HepG2 (cell line): ENCODE measurements around the gene REEP3. TPM values are rescaled to one million over a fixed set of nuclear protein-coding genes. Genes with fewer than 3 reads are reported as not detected.

Experiments
- ATAC-seq: fragments of 200-7000 bp; cut with Tn5 transposase; 3 replicates; pipeline ENCODE4 v1.9.1; 2020; ENCODE audit warnings: mild to moderate bottlenecking, moderate library complexity
- BruUV-seq: library from RNA; stranded (reverse); fragments of 400-500 nt; replicated peaks from 2 replicates; lab custom pipeline; 2021; lab: Mats Ljungman, UMichigan
- CTCF ChIA-PET: fragments of 300-600 bp; formaldehyde crosslinking; extraction: SDS; loops from one replicate; lab custom pipeline; 2021; ENCODE audit warnings: low total read pairs, inconsistent platforms, low intra/inter-chr PET ratio; lab: Yijun Ruan, JAX
- POLR2A ChIA-PET: fragments of 350-600 bp; sonication (Branson Sonifier 250); formaldehyde crosslinking; loops from one replicate; lab custom pipeline; 2020; ENCODE audit warnings: antibody characterized with exemption, inconsistent platforms; lab: Yijun Ruan, JAX
- DNase-seq: peaks from one replicate; pipeline ENCODE4 v3.0.0-alpha.2; 2015; ENCODE audit warnings: low spot score
- FAIRE-seq: peaks from 3 replicates; lab custom pipeline; 2011; peaks lifted over from hg19 to GRCh38; lab: Jason Lieb, UNC
- H2AFZ ChIP-seq: one replicate; pipeline ENCODE4 v1.6.1; 2011; ENCODE audit warnings: low read length, inconsistent platforms
- H3K27ac ChIP-seq: fragments of 300-600 bp; 3 replicates; pipeline ENCODE4 v1.8.0; 2011; ENCODE audit warnings: mixed run types, mild to moderate bottlenecking, mixed read lengths, low read length, inconsistent platforms; ENCODE audit not compliant: insufficient read depth; ENCODE audit errors: extremely low read length
- H3K27me3 ChIP-seq, 2 experiments: fragments of 200-600 bp in 1 of 2; 2 replicates in 1 of 2; 3 replicates in 1 of 2; pipeline versions ENCODE4 v1.6.0 to v1.8.0; 2011; ENCODE audit warnings: low read length in 2 of 2, mild to moderate bottlenecking in 2 of 2, moderate library complexity in 2 of 2, inconsistent platforms in 1 of 2; ENCODE audit not compliant: insufficient read depth in 2 of 2, control insufficient read depth in 1 of 2
- H3K36me3 ChIP-seq, 2 experiments: fragments of 200-600 bp in 1 of 2; replicated peaks in 1 of 2; 2 replicates in 1 of 2; 3 replicates in 1 of 2; pipeline versions ENCODE4 v1.5.1 to v1.8.0; 2011; ENCODE audit warnings: low read length in 2 of 2, inconsistent platforms in 1 of 2; ENCODE audit not compliant: insufficient read depth in 2 of 2, control insufficient read depth in 1 of 2
- H3K4me1 ChIP-seq: 2 replicates; pipeline ENCODE4 v1.5.1; 2012; ENCODE audit warnings: low read length, inconsistent platforms; ENCODE audit not compliant: insufficient read depth
- H3K4me2 ChIP-seq: 2 replicates; pipeline ENCODE4 v1.6.0; 2011; ENCODE audit warnings: low read depth, low read length, inconsistent platforms
- H3K4me3 ChIP-seq, 3 experiments: fragments of 200-600 bp in 1 of 3; sonication (generic), shearing (Covaris generic) in 1 of 3; replicated peaks in 1 of 3; 2 replicates each; pipeline ENCODE4 v1.5.1; 2011 to 2016; ENCODE audit warnings: low read length in 3 of 3, inconsistent platforms in 2 of 3, low read depth in 2 of 3, mild to moderate bottlenecking in 2 of 3, control low read depth in 1 of 3, mixed read lengths in 1 of 3; ENCODE audit not compliant: insufficient read depth in 1 of 3
- H3K79me2 ChIP-seq: one replicate; pipeline ENCODE4 v1.6.1; 2011; ENCODE audit warnings: low read length, inconsistent platforms; ENCODE audit not compliant: insufficient read depth
- H3K9ac ChIP-seq: 2 replicates; pipeline ENCODE4 v1.6.0; 2011; ENCODE audit warnings: mild to moderate bottlenecking, low read depth, low read length, inconsistent platforms; ENCODE audit not compliant: insufficient read depth
- H3K9me3 ChIP-seq: 2 replicates; pipeline ENCODE4 v1.5.1; 2012; ENCODE audit warnings: mild to moderate bottlenecking, low read length
- H4K20me1 ChIP-seq: 2 replicates; pipeline ENCODE4 v1.6.0; 2011; ENCODE audit warnings: inconsistent platforms, mild to moderate bottlenecking, low read length, moderate library complexity; ENCODE audit not compliant: insufficient read depth
- BRCA1 ChIP-seq: sonication (generic); formaldehyde crosslinking; IDR thresholded peaks from 2 replicates; pipeline ENCODE4 v1.4.0; 2020; ENCODE audit warnings: missing genetic modification reagents
- CEBPB ChIP-seq: IDR thresholded peaks from 2 replicates; pipeline ENCODE4 v1.6.1; 2011; ENCODE audit warnings: low read depth, low read length, improper control_type of control experiment, borderline replicate concordance
- KDM4B ChIP-seq: sonication (generic); formaldehyde crosslinking; IDR thresholded peaks from 2 replicates; pipeline ENCODE4 v1.4.0; 2020; ENCODE audit warnings: missing genetic modification reagents
- RERE ChIP-seq: IDR thresholded peaks from 2 replicates; pipeline ENCODE4 v1.6.1; 2016; ENCODE audit warnings: low read depth, missing genetic modification reagents, missing compliant biosample characterization
- SAP130 ChIP-seq: IDR thresholded peaks from 2 replicates; pipeline ENCODE4 v1.6.1; 2016; ENCODE audit warnings: low read depth
- ZNF225 ChIP-seq: sonication (generic); formaldehyde crosslinking; IDR thresholded peaks from 2 replicates; pipeline ENCODE4 v1.4.0; 2020; ENCODE audit warnings: mild to moderate bottlenecking, missing genetic modification reagents
- ZNF431 ChIP-seq: sonication (generic); formaldehyde crosslinking; IDR thresholded peaks from 2 replicates; pipeline ENCODE4 v1.9.0; 2022; ENCODE audit warnings: missing genetic modification reagents, low read depth, mild to moderate bottlenecking, borderline replicate concordance
- ZNF770 ChIP-seq: sonication (generic); formaldehyde crosslinking; IDR thresholded peaks from 2 replicates; pipeline ENCODE4 v1.5.0; 2020; ENCODE audit warnings: mild to moderate bottlenecking, missing genetic modification reagents
- WGBS: methylation state at CpG from one replicate; pipeline ENCODE4 v1.1.6; 2017; ENCODE audit warnings: low lambda C conversion rate; 5-methylcytosine and 5-hydroxymethylcytosine counted together
- in situ Hi-C: cut with HindIII; loops from 2 replicates; pipeline ENCODE4 v1.10.0; 2017; ENCODE audit warnings: low pct_unique_long_range_greater_than_20kb; ENCODE audit not compliant: extremely low pct_ligation_motif_present
- intact Hi-C: fragments of 100-400 bp; cut with micrococcal nuclease; formaldehyde crosslinking; loops from one replicate; pipeline ENCODE4 v1.10.0; 2022; ENCODE audit not compliant: unreplicated experiment
- polyA plus RNA-seq, 8 experiments: library from polyadenylated mRNA; depleted of rRNA in 3 of 8; stranded (reverse) in 7 of 8; unstranded in 1 of 8; fragments of >200 nt; fragmentation: Illumina TruSeq in 4 of 8; extraction: Trizol in 4 of 8; gene quantifications; 2 replicates each; pipeline versions ENCODE4 v1.2.1 to v1.2.3, GENCODE V29; 2011 to 2016; ENCODE audit warnings: low read depth in 4 of 8, missing spikeins in 1 of 8, mixed read lengths in 1 of 8; ENCODE audit not compliant: insufficient read depth in 1 of 8
- total RNA-seq, 5 experiments: library from RNA; depleted of rRNA; stranded (reverse); fragments of >200 nt; fragmentation: Illumina TruSeq; extraction: Trizol; gene quantifications; 2 replicates each; pipeline ENCODE4 v1.2.3, GENCODE V29; 2016; ENCODE audit warnings: low read depth in 1 of 5

Gene REEP3
- total and polyA plus RNA-seq, 2 of the 13 experiments (the other 11 are each of a cell fraction or from before 2014, with no cell fraction given) = 7.1 to 31.4 TPM

GRCh38 chr10:63583909-63584724 is 62.9 kb downstream of the REEP3 start:
- no peaks in the 10 kb centered on the region for H3K27me3 ChIP-seq
- no peak overlapping the region for H3K4me3 ChIP-seq
- BruUV-seq = no TSS peak
- intact Hi-C loops (no loop called here), in situ Hi-C loops (no loop called here)
- no peak overlapping the region for H3K9ac ChIP-seq
- no peak for FAIRE-seq
- H4K20me1 ChIP-seq = no peaks in the 10 kb centered on the region
- CTCF ChIA-PET = no interaction called here
- no peak overlapping the region for H3K27ac ChIP-seq
- ATAC-seq = no peak
- no peaks in the 10 kb centered on the region for H3K9me3 ChIP-seq
- no peak overlapping the region for H3K4me2 ChIP-seq
- no peak for TF ChIP-seq RERE
- TF ChIP-seq ZNF431 = no peak
- TF ChIP-seq ZNF225 (CRISPR knock-in tag) = no peak
- TF ChIP-seq CEBPB = 0 out of 2 replicates have a peak, but pooled peaks have one; percentile 20
- TF ChIP-seq SAP130 (CRISPR knock-in tag) = no peak
- TF ChIP-seq KDM4B (CRISPR knock-in tag) = no peak
- TF ChIP-seq ZNF770 (CRISPR knock-in tag) = no peak
- TF ChIP-seq BRCA1 (CRISPR knock-in tag) = no peak
- 96% methylated on average over 5 of the region's 5 CpGs for WGBS
- no peak overlapping the region for H2AFZ ChIP-seq
- peaks cover 8% of the 10 kb centered on the region; the same call in 1 of the 2 replicates for H3K4me1 ChIP-seq
- H3K36me3 ChIP-seq = no peaks in the 10 kb centered on the region; a peak in 1 of 5 replicates
- peaks cover 2% of the 10 kb centered on the region for H3K79me2 ChIP-seq
- DNase-seq = no peak
- POLR2A ChIA-PET = no interaction called here
